NCI-H1048 (cell line): ENCODE data around the gene NIP7.

Experiments
- DNase-seq: peaks from one replicate; lab custom pipeline; 2025; lab: John Stamatoyannopoulos, UW

Gene NIP7

DNA sequence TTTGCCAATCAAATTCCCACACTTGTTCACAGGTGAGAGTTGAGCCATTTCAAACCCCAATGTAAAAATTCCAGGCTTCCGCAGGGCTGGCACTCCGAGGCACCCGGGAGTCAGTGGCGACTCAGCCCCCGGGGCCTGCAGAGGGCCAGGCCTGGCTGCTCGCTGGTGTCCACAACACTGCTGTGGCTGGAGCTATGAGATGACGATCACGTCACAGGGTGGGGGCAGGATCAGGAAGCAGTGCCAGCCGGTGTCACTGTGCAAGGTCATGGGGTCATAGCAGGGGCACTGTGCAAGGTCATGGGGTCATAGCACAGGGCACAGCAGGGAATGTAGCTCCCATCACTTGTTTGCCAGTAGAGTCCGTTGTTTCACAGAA is 20.7 kb upstream of the NIP7 start:
- no peak for DNase-seq

DNA sequence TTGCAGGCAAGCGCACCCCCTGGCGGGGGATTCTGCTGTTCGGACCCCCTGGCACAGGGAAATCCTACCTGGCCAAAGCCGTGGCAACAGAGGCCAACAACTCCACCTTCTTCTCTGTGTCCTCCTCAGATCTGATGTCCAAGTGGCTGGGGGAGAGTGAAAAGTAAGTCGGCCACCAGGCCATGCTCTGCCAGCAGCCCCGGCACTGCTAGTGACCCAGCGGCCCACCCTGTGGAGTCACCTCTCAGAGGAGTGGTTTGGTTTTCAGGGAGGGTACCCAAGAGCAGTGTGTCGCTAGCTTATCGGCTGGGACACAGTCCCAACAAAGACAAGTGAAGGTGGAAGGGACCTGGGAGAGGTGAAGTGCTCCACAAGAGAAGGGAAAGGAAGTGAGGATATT is 20.2 kb upstream of the NIP7 start:
- no peak for DNase-seq

DNA sequence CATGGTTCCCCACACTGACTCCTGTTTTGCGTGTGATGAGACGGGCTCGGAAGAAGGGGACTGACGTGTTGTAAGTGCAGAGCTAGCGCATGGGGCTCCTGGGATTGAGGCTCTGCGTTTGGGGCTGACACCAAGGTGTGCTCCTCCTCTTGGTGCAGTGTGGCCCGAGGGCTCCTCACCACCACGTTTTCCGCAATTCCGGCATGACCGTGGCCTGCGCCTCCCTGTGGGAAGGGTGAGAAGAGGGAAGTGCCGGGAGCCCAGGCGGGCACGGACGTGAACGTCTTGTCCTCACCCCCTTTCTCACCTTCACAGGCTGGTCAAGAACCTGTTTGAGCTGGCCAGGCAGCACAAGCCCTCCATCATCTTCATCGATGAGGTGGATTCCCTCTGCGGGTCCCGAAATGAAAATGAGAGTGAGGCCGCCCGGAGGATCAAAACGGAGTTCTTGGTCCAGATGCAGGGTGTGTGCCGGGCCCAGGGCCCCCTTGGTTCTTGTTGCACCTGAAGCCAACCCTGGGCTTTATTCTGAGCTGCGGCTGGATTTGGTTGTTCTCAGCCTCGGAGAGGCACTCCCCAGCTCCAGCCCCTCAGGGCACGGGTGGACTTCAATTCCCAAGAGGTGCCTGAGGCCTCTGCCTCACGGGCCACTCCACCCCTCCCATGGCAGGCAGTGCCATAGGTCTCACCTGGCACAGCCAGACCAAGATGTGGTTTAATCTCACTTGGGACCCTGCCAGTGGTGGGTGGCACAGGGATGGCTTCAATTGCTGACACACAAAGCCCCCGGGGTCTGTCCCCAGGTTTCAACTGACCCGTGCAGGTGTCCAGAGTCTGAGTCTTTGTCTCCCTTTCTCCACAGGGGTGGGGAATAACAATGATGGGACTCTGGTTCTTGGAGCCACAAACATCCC is 19.5 kb upstream of the NIP7 start:
- no peak for DNase-seq

DNA sequence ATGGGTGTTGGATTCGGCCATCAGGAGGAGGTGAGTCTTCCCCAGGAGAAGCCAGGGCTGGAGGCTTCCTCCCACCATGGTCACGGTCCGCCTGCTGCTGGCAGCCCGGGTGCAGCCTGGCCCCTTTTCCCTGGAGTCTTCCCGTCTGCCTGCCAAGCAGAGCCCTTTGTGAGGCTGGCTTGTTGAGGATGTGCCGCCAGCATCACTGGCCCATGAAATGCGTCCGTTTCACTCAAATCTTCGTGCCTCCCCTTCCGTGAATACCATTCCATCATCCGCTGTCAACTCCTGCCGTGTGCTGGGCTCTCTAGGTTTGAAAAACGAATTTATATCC is 18.9 kb upstream of the NIP7 start:
- DNase-seq: no peak

DNA sequence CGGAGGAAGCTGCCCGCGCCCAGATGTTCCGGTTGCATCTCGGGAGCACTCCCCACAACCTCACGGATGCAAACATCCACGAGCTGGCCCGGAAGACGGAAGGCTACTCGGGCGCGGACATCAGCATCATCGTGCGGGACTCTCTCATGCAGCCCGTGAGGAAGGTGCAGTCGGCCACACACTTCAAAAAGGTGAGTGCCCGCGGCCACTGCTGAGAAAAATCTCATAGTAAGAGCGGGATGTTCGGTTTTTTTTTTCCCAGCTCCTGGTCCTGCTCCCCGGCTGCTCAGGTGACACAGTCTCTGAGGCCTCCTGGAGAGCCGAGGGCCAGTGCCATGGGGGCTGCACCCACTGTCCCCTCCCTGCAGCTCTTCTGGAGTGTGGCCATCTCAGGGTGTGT is 18.5 kb upstream of the NIP7 start:
- DNase-seq: no peak

DNA sequence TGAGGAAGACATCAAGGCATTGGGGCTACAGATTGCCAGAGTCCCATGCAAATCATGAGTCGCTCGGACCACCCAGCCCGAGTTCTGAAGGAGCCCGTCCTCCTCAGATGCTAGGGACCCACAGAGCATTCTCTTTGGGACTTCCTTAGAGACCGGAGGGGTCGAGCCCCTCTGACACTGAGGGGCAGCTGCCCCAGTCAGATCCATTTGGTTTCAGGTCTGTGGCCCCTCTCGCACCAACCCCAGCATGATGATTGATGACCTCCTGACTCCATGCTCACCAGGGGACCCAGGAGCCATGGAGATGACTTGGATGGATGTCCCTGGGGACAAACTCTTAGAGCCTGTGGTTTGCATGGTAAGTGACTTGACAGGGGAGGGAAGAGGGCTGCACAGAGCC is 17.2 kb upstream of the NIP7 start:
- DNase-seq: no peak

DNA sequence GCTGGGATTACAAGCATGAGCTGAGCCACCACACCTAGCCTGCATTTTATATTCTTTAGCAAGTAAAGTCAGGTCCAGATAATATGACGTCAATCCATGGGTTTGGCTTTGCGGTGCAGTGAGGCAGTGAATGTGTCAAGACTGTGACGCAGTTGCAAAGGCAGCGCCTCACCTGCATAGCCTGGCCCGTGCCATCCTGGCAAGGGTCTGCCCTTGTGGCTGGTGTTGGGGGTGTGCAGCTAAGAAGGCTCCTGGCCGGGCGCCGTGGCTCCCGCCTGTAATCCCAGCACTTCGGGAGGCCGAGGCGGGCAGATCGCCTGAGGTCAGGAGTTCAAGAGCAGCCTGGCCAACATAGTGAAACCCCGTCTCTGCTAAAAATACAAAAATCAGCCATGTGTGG is 16.2 kb upstream of the NIP7 start:
- DNase-seq: no peak

DNA sequence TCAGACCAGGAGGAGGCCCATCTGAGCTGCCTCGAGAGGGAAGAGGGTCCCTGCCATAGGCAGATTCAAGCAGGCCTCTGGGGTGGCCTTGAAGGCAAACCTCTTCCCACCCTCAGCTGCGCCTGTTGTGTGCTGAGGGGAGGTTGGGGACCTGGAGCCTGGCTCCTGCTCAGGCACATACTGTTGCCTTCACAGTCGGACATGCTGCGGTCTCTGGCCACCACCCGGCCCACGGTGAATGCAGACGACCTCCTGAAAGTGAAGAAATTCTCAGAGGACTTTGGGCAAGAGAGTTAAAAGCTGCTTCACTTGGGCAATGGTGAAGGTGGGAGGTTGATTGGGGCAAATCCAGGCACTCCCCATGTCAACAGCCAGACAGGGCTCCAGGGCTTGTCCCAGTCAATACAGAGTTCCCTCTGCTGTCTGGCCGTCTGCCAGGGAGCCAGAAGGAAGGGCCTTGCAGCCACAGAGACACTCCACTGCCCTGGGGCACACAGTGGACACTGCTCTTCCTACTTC is 15.5 kb upstream of the NIP7 start:
- DNase-seq: no peak

DNA sequence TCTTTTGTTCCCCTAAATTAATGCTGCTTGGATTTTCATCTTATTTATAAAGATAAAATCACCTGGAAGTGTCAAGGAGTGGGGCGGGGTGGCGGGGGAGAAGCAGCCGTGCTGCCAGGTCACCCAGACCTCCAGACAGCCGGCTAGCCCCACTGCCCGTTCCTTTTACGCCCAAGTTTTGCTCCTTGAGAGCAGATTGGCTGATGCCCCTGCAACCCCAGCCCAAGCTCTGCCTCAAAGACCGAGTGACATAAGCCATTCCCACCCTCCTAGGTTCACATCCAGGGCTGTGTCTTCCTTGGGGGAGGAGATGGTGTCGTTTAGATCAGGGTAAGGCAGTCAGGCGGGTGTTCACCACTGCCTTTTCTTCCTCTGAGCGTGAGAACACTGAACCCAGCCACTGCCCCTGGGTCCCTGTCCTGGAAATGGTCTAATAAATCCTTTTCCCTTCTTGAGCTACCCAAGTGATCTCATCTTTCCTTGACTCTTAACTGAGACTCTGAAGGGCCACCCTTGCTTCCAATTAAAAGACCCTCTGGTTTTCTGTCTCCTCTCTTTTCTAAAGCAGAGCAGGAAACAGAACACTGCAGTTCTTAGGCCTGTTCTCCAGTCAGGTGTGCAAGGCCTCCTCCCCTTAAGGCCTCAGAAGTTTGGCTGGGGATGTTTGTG is 14.9 kb upstream of the NIP7 start:
- DNase-seq: no peak

DNA sequence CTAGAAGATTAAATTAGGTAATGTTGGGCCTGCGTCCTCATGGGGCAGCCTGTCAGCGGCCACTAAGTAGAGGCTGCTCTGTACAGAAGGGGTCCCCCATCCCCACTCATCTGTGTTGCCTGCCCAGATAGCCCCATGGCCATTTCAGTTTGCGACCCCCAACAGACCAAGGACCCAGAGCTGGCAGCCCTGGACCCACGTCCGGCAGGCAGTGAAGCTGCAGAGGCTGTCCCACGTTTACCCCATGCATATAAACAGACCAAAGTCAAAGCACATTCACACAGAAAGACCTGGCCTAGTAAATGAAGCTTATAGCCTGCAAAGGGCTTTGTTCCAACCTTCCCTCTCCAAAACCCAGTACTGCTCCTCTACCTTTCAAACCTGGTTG is 13.8 kb upstream of the NIP7 start:
- no peak for DNase-seq

DNA sequence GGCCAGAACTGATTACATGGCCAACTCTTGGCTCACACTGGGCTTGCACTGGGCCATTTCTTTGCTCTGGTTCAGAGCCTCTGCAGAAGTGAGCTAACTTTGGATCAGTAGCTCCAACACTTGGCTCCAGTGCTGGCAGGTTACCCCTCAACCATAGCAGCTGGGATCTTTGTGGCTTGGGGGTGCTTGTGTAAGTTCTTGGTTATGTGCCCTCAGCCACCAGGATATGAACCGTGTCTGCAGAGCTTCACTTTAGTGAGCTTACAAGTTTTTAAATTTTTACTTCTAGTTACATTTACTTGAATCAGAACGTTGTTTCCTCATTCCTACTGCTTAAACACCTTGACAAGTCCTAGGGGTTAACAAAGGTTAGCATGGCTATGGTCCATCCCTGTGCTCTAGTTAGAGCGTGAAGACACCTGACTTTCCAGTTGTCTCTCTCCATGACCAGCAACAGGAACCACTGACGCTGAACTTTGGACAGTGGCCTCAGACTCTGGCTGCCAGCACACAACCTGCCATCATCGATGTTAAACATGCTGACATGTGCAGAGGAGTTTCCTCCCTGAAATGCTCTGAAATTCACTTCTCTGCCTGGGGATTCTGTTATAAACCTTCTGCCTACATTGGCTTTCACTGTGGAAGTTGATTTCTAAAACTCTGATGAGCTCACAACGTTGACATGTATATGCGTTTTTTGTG is 13.2 kb upstream of the NIP7 start:
- DNase-seq: no peak

DNA sequence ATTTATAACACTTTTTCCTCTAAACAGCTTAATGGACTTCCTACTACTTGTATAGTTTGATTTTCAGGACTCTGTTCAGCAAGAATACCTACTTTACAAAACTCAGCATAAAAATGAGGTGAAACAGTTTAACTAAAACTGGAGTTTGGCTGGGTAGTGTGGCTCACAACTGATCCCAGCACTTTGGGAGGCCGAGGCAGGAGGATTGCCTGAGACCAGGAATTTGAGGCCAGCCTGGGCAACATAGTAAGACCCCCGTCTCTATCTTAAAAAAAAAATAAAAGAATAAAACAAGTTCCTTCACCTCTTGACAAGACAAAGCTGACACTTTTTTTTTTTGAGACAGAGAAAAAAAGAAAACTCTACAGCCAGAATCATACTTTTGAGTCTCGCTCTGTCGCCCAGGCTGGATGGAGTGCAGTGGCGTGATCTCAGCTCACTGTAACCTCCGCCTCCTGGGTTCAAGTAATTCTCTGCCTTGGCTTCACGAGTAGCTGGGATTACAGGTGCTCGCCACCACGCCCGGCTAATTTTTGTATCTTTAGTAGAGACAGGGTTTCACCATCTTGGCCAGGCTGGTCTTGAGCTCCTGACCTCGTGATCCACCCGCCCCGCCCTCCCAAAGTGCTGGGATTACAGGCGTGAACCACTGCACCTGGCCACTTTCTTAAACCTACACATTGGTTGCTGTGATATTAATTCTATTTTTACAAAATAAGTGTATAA is 11.8 kb upstream of the NIP7 start:
- DNase-seq: no peak

DNA sequence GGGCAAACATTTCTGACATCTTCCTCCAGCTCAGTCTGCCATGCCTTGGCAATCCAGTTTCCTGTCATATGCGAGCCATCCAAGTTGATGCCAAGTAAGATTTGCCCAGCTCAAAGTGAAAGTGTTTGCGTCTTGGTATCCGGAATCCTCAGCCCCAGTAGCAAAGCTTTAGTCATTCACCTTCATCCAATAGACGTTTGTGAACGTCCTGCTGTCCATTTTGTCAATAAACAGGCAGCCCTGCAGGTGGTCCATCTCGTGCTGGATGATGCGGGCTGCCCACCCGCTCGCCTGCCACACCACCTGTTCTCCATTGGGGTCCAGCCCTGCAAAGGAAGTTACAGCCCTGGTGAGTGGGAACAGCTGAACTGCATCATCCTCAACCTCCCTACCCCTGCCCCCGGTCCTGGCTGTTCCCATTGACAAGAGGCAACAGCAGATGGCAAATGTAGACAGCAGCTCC is 10.7 kb upstream of the NIP7 start:
- no peak for DNase-seq

DNA sequence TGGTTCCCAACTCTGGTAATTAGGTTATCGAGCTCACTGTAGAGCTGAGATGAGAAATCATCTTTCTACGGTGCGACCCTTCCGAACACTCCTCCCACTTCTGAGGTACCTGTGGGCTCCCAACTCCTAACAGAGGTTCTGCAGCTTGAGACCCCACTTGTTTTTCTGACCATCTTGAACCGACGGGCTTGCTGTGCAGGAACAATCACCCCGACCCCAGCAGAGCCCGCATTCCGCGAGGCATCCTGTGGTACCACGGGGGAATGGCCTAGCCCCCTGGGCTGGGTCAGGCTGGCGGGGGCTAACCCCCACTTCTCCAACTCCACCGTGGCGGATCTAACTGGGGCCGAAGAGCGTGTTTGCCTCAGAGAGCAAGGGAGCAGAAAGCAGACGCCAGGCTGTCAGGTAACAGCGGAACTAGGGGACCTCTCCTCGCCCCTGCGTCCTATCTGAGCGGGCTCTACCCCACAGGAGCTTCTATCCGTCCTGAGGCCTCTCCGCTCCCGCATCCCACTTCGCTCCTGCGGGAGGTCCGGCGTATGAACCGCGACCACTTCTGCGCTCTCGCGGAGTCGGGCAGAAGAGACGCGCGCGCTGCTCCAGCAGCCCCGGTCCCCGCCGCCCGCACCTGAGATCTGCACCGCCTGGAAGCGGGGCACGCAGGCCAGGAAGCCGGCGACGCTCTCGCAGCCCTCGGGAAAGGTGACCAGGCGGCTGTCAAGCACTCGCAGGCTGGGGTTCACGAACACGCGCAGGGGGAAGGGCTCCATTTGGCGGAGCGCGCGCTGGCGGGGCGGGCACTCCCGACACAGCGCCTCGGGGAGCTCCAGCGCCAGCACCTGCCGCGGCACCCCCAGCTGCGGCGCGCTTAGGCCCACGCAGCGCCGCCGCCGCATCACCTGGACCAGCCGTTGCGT is 9.9 kb upstream of the NIP7 start:
- no peak for DNase-seq

DNA sequence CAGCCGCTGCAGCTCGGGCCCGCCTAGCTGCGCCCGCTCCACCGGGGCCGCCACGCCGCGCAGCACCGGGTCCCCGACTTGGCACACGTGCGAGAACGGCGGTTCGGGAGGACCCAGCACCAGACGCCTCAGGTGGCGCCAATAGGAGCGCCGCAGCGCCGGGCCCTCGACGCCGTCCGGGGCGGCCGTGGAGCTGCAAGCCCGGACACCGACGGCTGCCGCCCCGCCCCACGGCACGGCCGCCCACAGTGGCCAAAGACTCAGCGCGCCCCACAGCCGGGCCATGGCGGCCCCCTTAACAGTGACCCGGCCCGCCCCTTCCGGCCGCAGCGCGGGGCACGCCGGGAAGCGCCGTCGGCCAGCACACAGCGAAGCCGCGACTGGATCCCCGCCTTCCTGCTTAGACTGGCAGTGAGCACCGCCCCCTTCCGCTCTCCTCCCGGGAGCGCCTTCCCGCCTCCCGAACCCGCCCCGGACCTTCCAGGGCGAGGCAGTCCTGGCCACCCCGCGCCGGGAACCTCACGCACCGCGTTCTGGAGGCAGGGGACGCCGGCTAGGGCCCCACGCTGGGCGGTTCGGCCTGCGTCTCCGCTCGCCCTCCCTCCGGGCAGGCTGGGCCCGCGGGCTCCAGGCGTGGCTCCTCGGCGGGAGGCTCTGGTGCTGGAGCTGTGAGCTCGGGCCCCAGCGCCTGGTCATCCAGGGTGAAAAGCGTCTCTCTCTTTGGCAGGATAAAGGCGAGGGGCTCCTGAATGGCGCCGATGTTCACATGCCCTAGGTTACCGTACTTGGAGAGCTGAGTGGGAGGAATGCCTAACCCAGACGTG is 9.1 kb upstream of the NIP7 start, which contains the start of gene PDF:
PDF (minus strand) TSS at position 303 of the 824 bp plus-strand sequence; CDS start at position 285, 18 bp downstream.
- DNase-seq: peak; percentile 44

DNA sequence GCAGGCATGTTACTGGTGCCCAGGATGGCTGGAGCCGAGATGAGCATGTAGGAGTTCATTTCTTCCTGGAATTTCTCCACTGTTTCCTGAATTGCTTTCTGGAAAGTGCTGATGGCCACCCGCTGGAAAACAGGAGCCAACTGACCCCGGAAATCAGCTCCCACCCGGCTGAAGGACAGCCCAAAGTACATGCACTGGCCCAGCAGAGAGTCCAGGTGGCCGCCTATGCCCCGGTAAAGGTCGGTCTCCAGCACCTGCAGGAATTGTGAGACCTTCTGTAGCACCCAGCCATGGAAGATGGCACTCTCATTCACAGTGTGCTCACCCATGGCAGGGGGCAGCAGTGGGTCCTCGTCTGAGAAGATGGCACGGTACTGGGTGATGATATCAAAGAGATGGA is 4.9 kb upstream of the NIP7 start:
- DNase-seq: no peak

DNA sequence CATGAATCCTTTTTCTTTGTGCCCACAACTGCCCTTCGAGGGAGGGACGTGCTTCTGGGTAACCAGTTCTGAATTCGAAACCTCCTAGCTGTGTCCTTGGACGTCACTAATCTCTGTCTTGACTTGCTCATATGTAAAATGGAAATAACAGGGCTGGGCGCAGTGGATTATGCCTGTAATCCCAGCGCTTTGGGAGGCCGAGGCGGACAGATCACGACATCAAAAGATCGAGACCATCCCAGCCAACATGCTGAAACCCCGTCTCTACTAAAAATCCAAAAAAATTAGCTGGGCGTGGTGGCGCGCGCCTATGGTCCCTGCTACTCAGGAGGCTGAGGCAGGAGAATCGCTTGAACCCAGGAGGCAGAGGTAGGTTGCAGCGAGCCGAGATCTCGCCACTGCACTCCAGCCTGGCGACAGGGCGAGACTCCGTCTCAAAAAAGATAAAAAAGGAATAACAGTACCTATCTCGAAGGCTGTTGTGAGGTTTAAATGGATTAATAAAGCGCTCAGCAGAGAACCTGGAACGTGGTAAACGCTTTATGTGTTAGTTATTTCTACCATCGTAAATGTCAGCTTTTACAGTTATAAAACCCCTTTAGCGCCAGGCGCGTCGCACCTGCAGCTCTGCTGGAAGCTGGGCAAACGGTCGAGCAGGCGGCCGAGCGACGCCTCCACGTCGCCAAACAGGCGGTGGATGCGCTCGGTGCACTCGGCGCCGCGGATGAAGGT is 849 bp upstream of the NIP7 start:
- DNase-seq: no peak

DNA sequence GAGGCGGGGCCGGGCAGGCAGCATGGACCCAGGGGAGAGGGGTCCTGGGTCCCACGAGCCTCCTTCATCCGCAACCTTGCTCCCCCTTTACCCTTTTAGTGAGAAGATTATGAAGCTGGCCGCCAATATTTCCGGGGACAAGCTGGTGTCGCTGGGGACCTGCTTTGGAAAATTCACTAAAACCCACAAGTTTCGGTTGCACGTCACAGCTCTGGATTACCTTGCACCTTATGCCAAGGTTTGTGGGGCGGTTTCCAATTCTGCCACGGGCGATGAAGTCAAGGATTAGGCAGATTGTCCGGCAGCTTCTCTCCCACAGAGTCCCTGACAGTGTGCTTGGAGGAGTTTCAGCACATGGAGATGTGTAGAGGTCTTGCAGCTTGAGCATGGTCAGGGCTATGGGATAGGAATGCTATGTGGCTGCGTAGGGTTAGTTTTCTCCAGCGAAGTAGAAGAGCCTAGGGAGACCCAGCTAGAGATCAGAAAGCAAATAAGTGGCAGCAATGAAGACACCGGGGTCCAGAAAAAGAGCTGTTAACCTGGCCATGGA is 598 bp downstream of the NIP7 start:
- DNase-seq: no peak

DNA sequence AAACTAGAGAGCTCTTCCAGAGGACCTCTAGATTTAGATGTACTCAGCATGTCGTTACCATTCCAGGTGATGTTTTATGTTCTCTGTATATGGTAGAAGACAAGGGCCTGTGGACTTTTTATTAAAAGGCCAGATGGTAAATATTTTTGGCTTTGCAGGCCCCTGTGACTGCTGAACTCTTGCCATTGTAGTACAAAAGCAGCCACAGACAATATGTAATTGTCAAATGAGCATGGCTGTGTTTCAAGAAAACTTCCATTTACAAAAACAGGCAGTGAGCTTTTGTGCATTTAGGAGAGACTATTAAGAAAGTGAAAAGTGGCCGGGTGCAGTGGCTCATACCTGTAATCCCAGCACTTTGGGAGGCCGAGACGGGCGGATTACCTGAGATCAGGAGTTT is 4.6 kb downstream of the NIP7 start:
- DNase-seq: no peak
